DMS153 treated with DMSO at 0.1 percent for 48 hours (cell line): ENCODE data around the gene CLBA1.
A peak's percentile ranks its signal among the peaks of the same experiment; 100 is the strongest.

Source experiments
- DNase-seq: peaks from one replicate; lab custom pipeline; 2025; ENCODE audit not compliant: unreplicated experiment; lab: John Stamatoyannopoulos, UW

CLBA1 gene

DNA sequence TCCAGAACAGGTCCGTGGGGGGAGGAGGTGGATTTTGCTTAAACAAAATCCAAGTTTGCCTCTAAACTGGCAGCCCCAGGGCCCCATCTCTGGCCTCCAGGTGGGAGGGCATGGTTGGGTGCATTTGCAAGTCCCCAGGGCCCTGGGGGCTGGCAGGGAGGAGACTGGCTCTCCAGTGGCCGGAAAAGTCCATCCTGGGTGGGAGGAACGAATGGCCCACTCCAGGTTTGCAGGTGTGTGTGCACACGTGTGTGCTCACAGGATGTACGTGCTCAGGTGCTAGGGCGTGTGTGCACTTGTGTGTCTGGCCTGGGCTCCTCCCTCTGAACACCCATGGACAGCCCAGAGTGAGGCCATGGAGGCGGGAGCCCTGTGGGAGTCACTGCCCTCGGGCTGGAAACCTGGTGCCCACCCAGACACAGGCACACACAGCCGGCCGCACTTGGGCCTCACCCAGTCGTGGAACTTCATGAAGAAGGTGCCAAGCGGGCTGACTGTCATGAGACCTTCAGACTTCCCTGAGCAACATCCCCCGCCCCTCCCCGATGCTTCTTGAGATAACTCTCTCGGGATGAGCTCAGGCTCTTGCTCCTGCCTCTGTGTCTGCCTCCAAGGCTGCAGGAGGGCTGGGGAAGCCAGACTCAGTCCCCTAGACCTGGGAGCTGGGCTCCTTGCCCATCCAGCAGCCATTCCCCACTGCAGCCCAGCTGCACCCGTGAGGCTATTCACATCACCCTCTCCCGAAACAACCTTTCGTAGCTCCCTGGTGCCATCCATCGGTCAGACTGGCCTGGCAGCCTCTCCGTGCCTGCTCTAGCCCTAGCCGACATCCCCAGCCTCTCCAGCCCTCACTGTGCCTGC is 16.8 kb upstream of the CLBA1 start:
- peak; percentile 1 for DNase-seq

DNA sequence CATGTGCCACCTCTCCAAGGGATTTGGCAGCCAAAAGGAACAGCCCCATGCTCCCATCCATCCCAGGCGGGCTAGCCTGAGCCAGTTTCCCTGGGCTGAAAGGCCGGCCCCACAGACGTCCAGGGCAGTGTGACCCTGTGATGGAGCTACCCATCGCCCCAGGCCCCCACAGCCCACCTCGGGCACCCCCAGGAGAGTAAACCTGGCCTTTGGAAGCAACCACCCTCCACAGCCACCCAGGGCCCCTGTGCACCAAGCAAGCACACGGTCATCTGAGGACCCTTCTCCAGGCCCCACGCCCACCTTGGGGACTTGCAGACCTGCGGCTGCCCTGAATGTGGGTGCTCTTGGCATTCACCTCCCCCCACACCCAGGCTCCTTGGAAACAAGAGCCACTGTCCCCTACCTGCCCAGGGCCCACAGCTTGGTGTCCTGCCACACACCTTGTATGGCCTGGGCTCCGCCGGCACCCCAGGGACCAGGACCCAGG is 15.8 kb upstream of the CLBA1 start:
- no peak for DNase-seq

DNA sequence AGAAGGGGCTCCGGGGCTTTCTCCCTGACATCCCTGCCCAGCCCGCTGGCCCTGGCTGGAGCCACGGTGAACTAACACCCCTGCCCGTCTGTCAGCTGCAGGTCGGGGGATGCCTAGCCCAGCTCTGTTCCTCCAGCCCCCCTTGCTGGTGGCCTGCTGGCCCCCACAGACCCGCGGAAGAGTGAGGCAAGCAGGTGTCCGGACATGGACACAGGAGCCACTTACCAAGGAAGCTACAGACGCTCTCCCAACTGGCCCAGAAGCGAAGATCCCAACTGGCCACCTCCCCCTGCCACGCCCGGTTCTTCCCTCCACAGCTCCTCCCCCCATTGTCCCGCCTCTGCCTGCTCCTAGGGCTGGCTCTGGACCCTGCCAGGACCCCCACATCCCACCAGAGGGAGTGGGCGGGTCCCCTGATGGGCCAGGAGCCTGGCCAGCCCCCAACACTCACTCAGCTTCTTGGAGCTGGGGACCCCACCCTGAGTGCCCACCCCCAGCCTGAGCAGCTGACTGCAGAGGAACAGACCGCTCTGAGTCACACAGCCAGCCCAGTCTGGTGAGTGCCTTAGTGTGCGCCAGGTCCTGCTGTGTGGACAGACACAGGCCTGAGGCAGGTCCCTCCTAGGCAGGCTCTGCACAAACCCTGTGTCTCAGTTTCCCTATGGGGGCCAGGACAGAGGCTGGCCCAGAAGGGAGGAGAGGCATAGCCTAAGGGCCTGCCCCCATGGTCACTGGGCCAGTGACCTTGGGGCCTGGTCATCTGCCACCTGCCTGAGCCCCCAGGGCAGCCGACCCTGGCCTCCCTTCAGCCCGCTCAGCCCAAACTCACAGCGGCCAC is 15.1 kb upstream of the CLBA1 start:
- DNase-seq: no peak

DNA sequence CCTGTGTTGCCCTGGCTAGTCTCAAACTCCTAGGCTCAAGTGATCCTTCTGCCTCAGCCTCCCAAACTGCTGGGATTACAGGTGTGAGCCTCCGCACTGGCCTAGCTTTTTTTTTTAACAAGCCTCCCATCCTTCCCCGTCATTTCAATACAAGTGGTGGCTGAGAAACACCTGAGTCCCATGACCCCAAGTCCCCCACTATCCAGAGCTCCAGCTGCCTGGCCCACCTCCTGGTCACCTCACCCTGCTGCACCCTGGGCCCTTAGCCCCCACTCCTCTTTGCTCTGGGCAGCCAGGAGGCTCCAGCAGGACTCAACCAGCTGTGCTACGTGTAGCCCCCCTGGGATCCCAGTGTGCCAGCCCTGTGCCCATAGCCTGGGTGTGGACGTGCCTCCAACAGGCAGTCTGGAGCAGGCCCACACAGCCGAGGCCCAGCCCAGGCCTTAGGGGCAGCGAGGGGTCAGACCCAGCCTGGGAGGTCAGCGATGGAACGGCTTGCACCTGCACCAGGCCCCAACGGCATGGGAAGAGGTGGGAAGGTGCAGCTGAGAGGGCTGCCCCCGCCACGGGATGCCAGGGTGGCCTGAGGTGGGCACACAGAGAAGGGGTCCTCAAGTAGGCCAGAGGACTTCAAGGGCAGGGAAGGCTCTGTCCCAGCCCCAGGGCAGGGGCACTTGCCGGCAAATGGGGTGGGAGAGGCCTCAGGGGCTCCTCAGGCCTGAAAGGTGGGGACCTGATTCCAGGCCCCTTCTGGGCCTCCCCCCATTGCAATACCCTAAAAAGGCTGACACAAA is 13.9 kb upstream of the CLBA1 start:
- no peak for DNase-seq

DNA sequence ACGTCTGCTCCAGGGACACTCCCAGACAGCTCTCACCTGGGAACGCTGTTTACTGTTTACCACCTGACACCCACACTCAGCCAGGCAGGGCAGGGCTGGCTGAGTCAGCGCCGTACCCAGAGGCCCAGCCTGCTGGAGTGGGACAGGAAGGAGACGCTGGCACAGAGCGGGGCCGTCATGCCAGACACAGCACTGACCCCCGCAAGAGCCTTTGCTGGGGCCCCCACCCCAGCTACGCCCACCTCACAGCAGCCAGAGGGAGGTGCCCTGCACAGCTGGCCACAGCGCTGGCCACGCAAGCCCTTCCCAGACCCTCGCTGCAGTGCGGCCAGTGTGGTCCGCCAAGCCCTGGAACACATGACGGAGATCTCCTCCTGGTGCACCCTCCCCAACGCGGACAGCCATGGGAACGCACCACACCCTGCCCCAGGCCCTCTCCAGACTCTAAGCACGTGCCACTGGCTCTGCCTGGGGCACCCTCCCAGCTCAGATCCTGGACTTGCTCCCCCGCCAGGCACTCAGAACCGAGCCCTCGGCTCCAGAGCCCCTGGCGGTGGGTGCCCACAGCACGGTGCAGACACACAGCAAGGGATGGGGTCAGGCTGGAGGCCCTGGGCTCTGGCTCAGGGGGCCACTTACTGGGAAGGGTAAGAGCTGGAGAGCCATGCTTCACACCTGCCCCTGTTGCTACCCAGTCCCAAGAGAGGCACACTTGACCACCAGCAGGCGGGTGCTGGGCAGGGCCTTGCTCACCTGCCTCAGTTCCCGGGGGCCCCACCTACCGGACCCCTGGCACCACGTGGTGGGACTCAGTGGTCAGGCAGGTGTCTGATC is 13.1 kb upstream of the CLBA1 start:
- DNase-seq: peak; percentile 7

DNA sequence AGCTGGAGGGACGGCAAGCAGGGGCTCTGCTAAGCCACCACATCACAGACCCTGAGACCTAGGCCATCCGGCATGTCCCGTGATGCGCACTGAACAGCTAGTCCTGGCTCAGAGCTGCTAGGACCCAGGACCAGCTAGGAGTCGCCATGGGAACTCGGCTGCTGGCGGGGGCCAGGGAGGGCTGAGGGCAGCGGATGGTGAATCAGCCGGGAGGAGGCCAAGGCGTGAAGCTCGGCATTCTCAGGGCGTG is 12.5 kb upstream of the CLBA1 start:
- no peak for DNase-seq

DNA sequence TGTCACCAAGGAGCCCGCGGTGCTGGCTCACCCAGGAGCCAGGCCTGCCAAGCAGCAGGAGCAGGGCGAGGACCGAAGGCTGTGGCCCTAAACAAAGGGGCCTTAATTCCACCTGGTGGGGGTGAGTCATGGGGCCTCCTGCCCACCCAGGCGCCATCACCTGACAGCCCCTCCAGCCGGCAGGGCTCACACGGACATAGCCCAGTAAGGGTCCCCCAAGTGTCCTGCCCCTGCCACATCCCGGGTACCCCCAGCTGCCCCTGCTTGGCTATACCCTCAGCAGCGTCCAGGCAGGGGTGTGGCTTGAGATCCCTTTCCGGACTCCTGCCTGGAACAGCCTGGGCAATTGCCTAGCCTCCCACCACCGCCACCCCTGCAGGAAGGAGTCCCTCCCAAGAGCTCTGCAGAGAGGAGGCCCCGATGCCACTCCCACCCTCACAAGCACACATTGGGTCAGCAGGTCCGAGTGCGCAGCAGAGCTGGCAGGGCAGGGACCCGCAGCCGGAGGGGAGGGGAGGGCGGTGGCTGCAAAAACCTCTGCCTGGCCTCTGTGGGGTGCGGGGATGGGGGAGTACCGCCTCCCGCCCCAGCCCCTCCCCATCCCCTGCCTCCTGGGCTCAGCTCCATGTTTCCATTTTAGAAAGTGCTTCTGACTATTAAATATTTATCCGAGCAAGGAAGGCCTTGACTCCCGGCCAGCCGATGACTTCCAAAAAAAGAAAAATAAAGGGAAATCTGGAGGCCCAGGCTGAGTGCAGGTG is 12.0 kb upstream of the CLBA1 start:
- DNase-seq: no peak

DNA sequence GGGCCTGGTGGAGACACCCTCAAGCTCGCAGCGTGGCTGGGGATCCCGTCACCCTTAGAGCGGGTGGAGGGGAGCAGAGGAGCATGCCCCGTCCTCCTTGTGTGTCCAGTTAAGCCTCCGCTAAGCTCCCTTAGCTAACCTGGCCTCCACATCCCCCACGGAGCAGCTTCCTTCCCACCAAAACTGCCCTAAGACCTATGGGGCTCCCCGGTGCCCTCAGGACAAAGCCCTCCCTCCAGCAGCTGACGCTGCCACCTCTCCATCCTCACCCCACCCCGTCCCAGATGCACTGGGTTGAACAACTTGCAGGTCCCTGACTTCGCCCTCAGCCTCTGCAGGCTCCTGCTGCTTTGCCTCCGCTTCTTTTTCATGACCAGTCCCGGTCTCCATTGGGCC is 11.4 kb upstream of the CLBA1 start:
- no peak for DNase-seq

DNA sequence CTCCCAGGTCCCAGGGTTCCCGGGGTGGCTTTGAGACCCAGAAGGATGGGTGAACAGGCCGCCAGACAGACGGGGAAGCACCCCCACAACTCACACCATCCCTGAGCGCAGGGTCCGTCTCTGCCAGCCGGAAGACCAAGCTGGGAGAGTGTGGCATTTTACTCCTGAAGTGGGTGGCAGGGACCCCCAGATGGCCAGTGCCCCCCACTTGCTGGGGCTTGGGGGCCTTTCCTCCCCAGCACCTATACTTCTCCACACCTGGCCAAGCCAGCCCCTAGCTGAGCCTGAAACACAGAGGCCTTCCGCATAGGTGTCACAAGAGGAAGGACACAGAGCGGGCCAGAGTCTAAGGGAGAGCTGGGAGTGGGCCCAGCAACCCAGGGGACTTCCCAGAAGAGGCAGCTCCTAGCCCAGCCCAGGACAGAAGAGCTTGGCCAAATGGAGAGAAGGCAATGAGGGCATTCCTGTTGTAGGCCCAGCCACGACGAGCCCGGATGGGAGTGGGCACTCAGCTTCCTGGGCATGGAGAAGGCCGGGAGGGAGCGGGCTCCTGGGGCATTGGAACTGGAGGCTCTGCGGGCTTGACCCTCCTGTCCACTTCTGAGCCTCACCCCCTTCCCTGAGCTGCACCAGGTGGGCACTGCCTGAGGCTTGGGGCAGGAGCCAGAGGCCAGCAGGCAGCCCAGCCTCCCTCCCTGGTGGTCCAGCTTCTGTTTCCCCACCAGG is 10.8 kb upstream of the CLBA1 start:
- no peak for DNase-seq

DNA sequence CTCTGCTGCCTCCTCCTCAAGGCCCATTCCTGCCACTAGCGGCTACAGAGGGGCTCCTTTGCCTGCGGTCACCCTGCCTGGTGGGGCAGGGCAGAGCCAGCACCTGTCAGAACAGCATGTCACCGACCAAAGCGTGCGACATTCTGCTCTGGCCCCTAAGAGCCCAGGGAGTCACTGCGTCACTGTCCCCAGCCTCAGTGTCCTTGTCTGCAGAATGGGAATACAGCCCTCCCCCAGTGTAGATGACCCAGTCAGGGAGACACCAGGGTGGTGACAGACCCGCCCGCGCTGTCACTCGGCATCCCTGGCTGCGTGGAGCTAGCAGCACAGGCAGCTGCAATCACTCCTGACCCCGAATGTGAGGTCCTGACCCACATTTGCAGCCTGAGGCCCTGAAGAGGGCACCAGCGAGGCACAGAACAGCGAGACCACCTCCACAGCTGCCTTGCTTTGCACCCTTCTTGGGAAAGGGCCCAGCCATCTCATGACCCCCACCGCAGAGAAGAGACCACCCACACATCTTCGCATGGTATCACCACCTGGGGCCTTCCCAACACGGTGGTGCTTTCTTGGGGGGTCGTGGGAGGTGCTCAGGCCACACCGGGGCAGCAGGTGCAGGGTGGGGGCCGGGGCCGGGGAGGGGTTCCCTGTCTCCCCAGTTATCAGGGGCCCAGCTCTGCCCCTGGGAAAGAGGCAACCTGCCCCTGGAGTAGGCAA is 9.9 kb upstream of the CLBA1 start:
- DNase-seq: no peak

DNA sequence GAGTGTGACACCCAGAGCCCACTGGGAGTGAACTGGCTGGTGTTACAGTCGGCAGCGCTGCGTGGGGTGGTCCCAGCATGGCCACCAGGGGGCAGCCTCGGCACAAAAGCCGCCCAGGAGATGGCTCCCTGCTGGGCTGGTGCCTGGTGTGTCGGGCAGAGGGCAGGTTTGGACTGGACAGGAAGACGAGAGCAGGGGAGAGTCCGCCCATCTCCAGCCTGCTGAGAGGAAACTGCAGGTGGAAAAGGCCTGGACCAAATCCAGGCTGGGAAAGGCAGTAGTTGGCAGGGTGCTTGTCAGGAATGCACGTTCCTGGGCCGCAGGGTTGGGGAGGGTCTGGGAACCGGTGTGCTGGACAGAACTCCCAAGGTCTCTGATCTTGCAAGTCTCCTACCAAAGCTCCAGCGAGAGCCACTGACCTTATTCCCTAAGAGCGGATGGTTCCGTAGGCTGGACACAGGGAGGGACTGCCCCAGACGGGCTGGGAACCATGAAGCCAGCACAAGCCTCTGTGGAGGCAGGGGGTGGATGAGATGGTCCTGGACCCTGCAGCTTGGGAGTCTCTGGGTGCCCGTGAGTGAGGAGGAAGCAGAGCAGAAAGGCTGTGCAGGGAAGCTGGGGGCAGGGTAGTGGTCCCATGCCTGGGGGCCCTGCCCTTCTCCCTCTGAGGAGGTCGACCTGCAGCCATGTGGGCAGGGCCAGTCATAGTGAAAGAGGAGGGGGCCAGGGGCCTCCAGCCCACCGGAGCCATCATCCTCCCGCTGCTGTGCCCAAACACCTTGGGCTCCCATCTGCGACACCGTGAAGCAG is 9.2 kb upstream of the CLBA1 start:
- DNase-seq: peak; percentile 32

DNA sequence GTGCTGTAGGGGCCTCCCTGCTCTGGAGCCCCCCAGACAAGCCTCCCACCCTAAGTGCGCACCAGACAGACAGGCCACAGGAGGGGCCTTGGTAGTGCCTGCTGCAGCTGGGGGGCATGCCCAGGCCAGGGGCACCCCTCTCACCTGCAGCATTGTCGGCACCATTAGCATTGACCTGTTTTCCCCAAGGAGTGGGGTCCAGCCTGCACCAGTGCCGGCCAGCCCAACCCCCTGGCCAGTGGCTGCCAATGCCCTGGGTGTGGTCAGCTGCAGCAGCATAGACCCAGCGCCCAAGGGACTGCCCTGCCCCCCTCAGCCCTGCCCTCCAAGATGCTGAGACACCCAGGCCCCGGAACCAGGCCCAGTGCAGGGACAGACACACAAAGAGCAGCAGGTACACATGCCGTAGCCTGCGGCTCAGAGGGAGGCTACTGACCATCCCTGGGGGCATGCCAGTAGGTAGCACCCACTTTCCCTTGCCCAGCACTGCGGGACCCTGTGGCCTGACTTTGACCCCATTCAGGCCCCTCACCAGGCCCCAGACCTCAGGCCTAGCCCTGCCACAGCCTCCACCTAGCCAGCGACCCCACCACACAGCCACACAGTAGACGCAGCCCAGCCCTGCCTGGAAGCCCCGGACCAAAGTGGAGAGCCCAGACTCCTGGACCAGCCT is 8.4 kb upstream of the CLBA1 start:
- DNase-seq: no peak

DNA sequence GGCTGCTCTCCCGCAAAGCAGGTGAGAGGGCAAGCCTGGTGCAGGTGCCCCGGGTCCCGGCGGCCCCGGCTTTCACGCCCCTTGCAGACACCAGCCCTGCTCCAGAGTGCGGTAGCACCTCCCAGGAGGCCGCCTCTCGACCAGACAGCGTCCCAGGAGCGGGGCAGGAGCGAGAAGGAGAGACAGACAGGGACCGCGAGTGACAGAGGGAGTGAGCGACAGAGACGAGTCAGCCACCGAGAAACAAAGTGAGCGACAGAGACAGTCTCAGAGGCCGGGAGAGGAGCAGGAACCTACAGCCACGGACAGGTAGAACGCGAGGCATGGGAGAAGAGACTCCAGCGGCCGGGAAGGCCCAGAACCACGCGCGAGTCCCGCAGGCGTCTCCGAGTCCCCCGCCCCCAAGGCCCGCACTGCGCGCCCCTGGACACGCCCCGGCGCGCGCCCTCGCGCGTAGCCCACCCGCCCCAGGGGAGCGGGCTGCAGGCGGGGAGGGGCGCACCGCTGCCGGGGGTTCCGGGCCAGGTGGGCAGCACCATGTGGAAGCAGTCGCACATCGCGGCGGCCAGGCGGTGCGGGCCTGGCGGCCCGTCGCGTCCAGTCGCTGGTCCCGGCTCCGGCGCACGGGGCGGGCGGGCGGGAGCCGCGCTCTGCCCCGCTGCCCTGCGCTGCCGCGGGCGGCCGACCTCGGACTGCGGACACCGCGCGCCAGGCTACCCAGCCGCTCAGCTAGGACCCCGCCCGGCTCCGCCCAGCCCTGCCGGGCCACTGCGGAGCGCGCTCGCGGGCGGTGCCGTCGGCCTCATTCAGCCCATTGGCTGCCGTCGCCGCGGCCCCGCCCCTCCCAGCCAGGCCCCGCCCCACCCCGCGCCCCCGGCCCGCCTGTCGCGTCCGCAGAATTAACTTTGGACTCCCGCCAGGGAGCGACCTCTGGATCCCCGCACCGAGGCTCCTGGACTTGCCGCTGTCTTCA is 7.6 kb upstream of the CLBA1 start, which contains the start of gene AHNAK2:
TSS of gene AHNAK2 (minus strand) at position 694 of the 973 bp plus-strand sequence. CDS start at position 557, 137 bp downstream.
- DNase-seq: peak; percentile 1

DNA sequence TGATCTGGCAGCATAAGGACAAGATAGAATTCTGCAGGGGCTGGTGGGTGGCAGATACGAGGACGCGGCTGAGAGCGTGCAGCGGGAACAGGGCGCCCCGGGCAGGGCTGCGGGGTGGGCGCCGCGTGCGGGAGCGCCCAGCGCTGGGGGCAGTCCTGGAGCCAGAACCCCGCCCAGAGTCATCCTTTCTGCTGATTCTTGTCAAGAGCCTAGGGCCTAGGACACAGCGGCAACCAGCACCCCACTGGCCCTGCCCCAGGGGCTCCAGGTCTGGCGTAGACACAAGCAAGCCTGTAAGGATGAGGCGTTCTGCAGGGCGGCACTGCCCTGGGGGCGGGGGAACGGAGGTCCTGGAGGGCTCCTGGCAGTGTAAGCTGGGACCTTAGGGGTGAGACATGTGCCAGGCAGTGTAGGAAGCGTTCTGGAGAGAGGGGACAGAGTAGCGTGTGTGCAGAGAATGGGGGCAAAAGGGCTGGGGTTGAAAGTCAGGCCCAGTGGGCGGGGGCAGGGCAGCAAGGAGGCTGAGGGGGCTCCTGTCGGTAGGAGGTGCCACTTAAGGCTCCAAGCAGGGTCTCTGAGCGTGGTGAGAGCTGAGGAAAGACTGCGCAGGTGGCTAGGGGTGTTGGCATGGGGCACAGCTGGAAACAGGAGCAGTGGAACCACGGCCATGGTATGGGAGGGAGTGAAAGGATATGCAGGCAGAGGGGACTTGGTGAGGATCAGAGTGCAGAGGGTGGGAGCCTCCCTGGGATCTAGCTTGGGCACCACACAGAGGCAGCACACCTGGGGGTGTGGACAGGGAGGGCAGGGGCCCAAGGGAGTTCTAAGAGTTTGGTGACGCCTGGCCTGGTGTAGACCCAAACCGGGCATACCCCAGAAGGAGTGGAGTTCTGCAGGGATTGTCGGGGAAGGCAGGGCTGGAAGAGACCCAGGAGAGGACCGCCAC is 6.6 kb upstream of the CLBA1 start:
- DNase-seq: no peak
